HEK293T (cell line): ENCODE results near the gene NHLH1.

ENCODE experiments used
- CTCF ChIA-PET: fragments of 350-600 bp; formaldehyde crosslinking; extraction: SDS; loops from one replicate; lab custom pipeline; 2021; ENCODE audit warnings: antibody characterized with exemption, inconsistent platforms; lab: Yijun Ruan, JAX
- POLR2A ChIA-PET: fragments of 350-600 bp; formaldehyde crosslinking; extraction: SDS; loops from one replicate; lab custom pipeline; 2020; ENCODE audit warnings: antibody characterized with exemption, inconsistent platforms; lab: Yijun Ruan, JAX
- DNase-seq: peaks from one replicate; pipeline ENCODE4 v3.0.0; 2012; ENCODE audit warnings: mixed read lengths; ENCODE audit errors: extremely low spot score
- ARNT ChIP-seq: fragments of 450-650 bp; IDR thresholded peaks from 2 replicates; pipeline ENCODE4 v1.6.1; 2017; ENCODE audit warnings: mild to moderate bottlenecking
- BHLHE40 ChIP-seq: fragments of 450-650 bp; IDR thresholded peaks from 2 replicates; pipeline ENCODE4 v1.6.1; 2016; ENCODE audit warnings: mild to moderate bottlenecking, moderate library complexity, borderline replicate concordance
- CTBP1 ChIP-seq: fragments of 450-650 bp; IDR thresholded peaks from 2 replicates; pipeline ENCODE4 v1.6.1; 2016; ENCODE audit warnings: borderline replicate concordance
- ELF4 ChIP-seq: fragments of 450-650 bp; IDR thresholded peaks from 2 replicates; pipeline ENCODE4 v1.6.1; 2017; ENCODE audit warnings: antibody characterized with exemption
- FOXA1 ChIP-seq: fragments of 450-650 bp; IDR thresholded peaks from 2 replicates; pipeline ENCODE4 v1.6.1; 2016; ENCODE audit warnings: mild to moderate bottlenecking
- FOXK2 ChIP-seq: fragments of 450-650 bp; IDR thresholded peaks from 2 replicates; pipeline ENCODE4 v1.6.1; 2016; ENCODE audit warnings: mild to moderate bottlenecking
- FOXM1 ChIP-seq: fragments of 450-650 bp; IDR thresholded peaks from 2 replicates; pipeline ENCODE4 v1.6.1; 2017; ENCODE audit warnings: mild to moderate bottlenecking, borderline replicate concordance
- HDGF ChIP-seq: fragments of 450-650 bp; IDR thresholded peaks from 2 replicates; pipeline ENCODE4 v1.6.1; 2017; ENCODE audit warnings: antibody characterized with exemption, borderline replicate concordance
- L3MBTL2 ChIP-seq: fragments of 450-650 bp; conservative IDR thresholded peaks from 2 replicates; pipeline ENCODE4 v1.6.1; 2016; ENCODE audit warnings: mild to moderate bottlenecking
- LEF1 ChIP-seq: fragments of 450-650 bp; IDR thresholded peaks from 2 replicates; pipeline ENCODE4 v1.6.1; 2017; ENCODE audit warnings: mild to moderate bottlenecking, borderline replicate concordance
- NFRKB ChIP-seq: fragments of 450-650 bp; IDR thresholded peaks from 2 replicates; pipeline ENCODE4 v1.6.1; 2016; ENCODE audit warnings: mild to moderate bottlenecking, moderate library complexity
- PKNOX1 ChIP-seq: fragments of 450-650 bp; IDR thresholded peaks from 2 replicates; pipeline ENCODE4 v1.6.1; 2016
- SP1 ChIP-seq: fragments of 450-650 bp; IDR thresholded peaks from 2 replicates; pipeline ENCODE4 v1.6.1; 2017
- SUZ12 ChIP-seq: fragments of 450-650 bp; IDR thresholded peaks from 2 replicates; pipeline ENCODE4 v1.6.1; 2016; ENCODE audit warnings: mild to moderate bottlenecking
- TARDBP ChIP-seq: fragments of 450-650 bp; IDR thresholded peaks from 2 replicates; pipeline ENCODE4 v1.6.1; 2016
- ZNF384 ChIP-seq: fragments of 450-650 bp; IDR thresholded peaks from 2 replicates; pipeline ENCODE4 v1.6.1; 2016

The NHLH1 gene

GRCh38 chr1:160361814-160362167 lies 5.1 kb upstream of the NHLH1 start:
- DNase-seq = no peak
- no peak for TF ChIP-seq FOXA1
- no peak for TF ChIP-seq FOXM1
- ChIA-PET POLR2A (interaction anchor here (0.9 to 2.5 kb wide), 6 partner anchors 9 to 99 kb away, joined by 3 to 11 read pairs (median 4); partner anchors contain the start of gene DCAF8), CTCF (interaction anchor here (1.5 to 3.7 kb wide), 2 partner anchors 15 to 70 kb away, joined by 6 to 20 read pairs; no protein-coding TSS in a partner anchor)

GRCh38 chr1:160362168-160362957 lies 4.5 kb upstream of the NHLH1 start:
- no peak for DNase-seq
- TF ChIP-seq HDGF (no peak), TARDBP (no peak), ZNF384 (no peak), SP1 (no peak), FOXM1 (no peak), CTBP1 (no peak), SUZ12 (no peak), PKNOX1 (no peak), FOXK2 (no peak), FOXA1 (no peak), BHLHE40 (no peak)
- CTCF ChIA-PET = interaction anchor here (1.5 to 3.7 kb wide), 2 partner anchors 15 to 71 kb away, joined by 6 to 20 read pairs; no protein-coding TSS in a partner anchor
- POLR2A ChIA-PET = interaction anchor here (0.9 to 2.5 kb wide), 10 partner anchors 9 to 158 kb away, joined by 3 to 11 read pairs (median 4); partner anchors contain the start of gene DCAF8

GRCh38 chr1:160363010-160363409 lies 3.9 kb upstream of the NHLH1 start:
- ChIA-PET POLR2A (interaction anchor here (0.5 to 2.5 kb wide), 7 partner anchors 8 to 158 kb away, joined by 3 to 11 read pairs (median 5); no protein-coding TSS in a partner anchor), CTCF (interaction anchor here (1.5 to 3.7 kb wide), 2 partner anchors 14 to 72 kb away, joined by 6 to 20 read pairs; no protein-coding TSS in a partner anchor)
- no peak for DNase-seq
- no peak for TF ChIP-seq ELF4
- no peak for TF ChIP-seq NFRKB
- no peak for TF ChIP-seq HDGF
- no peak for TF ChIP-seq FOXM1
- no peak for TF ChIP-seq ARNT
- no peak for TF ChIP-seq SUZ12
- TF ChIP-seq LEF1 = no peak
- no peak for TF ChIP-seq TARDBP
- TF ChIP-seq L3MBTL2 = no peak
- TF ChIP-seq BHLHE40 = no peak
- TF ChIP-seq FOXA1 = no peak
- no peak for TF ChIP-seq FOXK2
- no peak for TF ChIP-seq SP1
- TF ChIP-seq ZNF384 = no peak

DNA sequence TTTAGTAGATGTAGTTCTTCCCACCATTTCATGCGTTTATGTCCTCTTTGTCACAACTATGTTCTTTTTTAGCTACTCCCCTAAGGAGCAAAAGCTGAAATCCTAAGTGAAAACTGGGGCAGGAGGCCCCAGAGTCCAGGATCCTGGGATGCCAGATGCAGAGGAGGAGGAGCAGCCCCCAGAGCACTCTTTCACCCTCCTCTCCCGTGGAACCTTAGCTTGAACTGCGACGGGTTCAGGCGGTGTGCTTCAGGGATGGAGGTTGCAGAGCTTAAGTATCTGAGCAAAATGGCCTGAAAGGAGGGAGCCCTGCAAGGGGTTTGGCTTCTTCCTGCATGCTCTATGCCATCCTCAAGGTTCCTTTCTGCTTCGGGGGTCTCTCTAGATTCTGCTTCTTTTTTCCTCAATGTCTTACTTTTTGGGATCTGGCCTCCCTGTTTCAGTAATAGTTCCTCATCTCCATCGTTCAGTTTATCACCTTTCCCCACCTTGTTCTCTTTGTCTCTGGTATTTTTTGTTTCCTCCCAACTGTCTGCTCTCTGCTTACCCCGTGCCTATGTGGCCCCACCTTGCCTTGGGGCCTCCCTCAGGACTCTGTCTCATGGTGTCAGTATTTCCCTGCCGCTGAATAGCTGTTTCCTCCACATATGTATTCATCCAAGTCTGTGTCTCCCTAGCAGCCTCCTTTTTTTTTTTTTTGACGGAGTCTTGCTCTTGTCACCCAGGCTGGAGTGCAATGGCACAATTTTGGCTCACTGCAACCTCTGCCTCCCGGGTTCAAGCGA lies 2.7 kb upstream of the NHLH1 start:
- ChIA-PET CTCF (interaction anchor here (3.7 kb wide), 1 partner anchor 13 kb away, joined by 20 read pairs; no protein-coding TSS in a partner anchor), POLR2A (interaction anchor here (1.7 kb wide), 1 partner anchor 160 kb away, joined by 3 read pairs; no protein-coding TSS in a partner anchor)
- DNase-seq = no peak
- no peak for TF ChIP-seq ARNT
- no peak for TF ChIP-seq ZNF384
- TF ChIP-seq SUZ12 = no peak
- TF ChIP-seq CTBP1 = no peak
- TF ChIP-seq SP1 = no peak
- TF ChIP-seq TARDBP = no peak
- TF ChIP-seq ELF4 = no peak
- TF ChIP-seq FOXM1 = no peak
- TF ChIP-seq L3MBTL2 = no peak
- TF ChIP-seq PKNOX1 = no peak

DNA sequence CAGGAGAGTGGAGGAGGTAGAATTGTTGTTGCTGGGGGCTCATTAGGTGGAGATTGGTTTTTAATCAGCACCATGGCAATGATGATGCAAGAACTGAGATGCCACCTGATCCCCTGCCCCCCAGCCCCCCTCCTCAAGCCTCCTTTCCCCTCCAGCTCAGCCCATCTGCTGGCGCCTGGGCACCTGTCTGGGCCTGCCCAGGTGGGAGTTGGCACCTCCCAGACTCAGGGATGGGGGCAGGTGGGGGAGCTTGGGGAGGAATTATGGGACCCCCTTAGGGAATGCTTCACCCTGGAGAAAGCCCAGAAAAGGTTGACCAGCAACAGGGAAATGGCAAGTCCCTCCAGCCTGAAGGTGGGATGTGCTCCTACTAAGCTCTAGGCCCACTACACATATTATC lies 1.5 kb upstream of the NHLH1 start:
- DNase-seq = no peak
- ChIA-PET CTCF (interaction anchor here (2.0 kb wide), 1 partner anchor 12 kb away, joined by 6 read pairs; no protein-coding TSS in a partner anchor), POLR2A (no interaction called here)
- TF ChIP-seq HDGF (no peak), FOXA1 (no peak), FOXM1 (no peak), L3MBTL2 (no peak), FOXK2 (no peak), CTBP1 (no peak), ARNT (no peak), SUZ12 (no peak), TARDBP (no peak), BHLHE40 (no peak), PKNOX1 (no peak), ELF4 (no peak), SP1 (no peak), LEF1 (no peak), ZNF384 (no peak), NFRKB (no peak)
